HG03565 (cell line): ENCODE measurements around the gene RAB31.

ENCODE experiments used
- ATAC-seq: cut with Tn5 transposase; IDR thresholded peaks from one replicate; pipeline ENCODE4 v1.9.1; 2021; ENCODE audit warnings: mild to moderate bottlenecking, moderate library complexity; ENCODE audit not compliant: unreplicated experiment

The RAB31 gene

DNA sequence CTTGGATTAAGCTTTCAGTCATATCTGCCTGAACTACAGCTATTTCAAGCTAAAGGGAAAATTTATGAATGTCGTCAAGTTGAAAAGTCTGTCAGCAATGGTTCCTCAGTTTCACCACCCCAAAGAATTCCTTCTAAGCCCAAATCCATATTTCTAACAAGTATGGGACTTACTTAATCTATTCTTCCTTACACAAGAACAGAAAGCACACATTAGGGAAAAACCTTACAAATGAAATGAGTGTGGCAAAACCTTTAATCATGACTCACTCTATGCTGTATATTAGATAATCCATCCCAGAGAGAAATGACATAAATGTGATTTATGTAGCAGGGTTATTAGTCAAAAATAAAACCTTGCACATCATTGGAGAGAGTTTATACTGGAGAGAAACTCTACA lies 78.9 kb downstream of the RAB31 start:
- no peak for ATAC-seq

DNA sequence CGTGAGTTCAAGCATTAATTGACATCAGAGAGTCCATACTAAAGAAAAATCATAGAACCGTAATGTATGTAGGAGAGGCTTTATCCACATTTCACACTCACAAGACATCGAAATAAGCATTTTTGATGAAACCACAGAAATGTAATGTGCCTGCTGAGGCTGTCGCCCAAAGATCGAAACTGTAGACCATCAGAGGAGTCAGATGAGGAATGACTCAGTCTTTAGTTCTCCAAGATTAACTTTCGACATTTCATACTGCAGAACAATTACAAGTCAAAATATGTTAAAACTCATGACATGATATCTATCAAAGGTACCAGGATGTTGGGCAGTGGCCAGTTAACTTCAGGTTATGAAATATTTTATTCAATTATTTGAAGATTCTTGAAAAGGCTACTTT lies 79.6 kb downstream of the RAB31 start:
- ATAC-seq: no peak

DNA sequence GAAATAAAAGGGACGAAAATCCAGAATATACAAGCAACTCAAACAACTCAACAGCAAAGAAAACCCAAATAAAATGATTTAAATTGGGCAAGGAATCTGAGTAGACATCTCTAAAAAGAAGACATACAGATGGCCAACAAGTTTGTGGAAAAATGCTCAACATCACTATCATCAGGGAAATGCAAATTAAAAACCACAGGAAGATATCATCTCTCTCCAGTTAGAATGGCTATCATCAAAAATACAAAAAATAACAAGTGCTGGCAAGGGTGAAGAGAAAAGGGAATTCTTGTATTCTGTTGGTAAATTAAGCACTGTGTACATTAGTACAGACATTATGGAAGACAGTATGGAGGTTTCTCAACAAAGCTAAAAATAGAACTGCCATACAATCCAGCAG lies 80.0 kb downstream of the RAB31 start:
- ATAC-seq: no peak

DNA sequence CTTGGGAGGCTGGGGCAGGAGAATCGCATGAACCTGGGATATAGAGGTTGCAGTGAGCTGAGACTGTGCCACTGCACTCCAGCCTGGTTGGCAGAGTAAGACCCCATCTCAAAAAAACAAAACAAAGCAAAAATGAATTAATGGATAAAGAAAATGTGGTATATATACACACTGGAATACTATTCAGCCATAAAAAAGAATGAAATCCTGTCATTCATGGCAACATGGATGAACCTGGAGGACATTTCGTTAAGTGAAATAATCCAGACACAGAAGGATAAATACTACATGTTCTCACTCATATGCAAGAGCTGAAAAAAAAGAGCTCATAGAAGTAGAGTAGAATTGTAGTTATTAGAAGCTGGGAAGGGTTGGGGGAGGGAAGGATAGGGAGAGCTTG lies 80.8 kb downstream of the RAB31 start:
- no peak for ATAC-seq

DNA sequence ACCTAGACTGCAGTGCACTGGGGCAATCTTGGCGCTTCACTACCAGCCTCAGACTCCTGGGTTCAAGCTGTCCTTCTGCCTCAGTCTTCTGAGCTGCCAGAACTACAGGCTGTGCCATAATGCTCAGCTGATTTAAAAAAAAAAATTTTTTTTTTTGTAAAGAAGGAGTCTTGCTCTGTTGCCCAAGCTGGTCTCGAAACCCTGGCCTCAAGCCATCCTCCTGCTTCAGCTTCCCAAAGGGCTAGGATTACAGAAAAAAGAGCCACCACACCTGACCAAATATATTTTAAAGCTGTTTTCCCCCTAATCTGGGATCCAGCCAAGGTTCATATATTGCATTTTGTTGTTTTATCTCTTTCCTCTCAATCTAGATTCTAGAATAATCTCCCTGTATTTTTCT lies 82.2 kb downstream of the RAB31 start:
- no peak for ATAC-seq

DNA sequence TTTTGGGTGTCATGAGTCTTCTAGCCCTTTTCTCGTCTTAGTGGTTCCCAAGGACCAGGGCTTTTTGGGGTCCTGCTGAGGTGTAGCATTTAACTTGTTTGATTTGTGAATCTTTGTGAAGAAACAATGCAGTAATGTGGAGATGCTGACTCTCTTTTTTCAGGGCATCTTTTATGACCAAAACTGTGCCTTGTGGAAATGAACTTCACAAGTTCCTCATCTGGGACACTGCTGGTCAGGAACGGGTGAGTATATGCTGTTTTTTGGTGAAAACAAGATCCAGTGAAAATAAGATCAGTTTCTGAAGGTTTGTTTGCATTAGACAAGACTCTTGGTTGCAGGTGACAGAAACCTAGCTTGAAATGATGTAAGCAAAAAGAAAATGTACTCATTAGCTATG lies 83.9 kb downstream of the RAB31 start:
- no peak for ATAC-seq

DNA sequence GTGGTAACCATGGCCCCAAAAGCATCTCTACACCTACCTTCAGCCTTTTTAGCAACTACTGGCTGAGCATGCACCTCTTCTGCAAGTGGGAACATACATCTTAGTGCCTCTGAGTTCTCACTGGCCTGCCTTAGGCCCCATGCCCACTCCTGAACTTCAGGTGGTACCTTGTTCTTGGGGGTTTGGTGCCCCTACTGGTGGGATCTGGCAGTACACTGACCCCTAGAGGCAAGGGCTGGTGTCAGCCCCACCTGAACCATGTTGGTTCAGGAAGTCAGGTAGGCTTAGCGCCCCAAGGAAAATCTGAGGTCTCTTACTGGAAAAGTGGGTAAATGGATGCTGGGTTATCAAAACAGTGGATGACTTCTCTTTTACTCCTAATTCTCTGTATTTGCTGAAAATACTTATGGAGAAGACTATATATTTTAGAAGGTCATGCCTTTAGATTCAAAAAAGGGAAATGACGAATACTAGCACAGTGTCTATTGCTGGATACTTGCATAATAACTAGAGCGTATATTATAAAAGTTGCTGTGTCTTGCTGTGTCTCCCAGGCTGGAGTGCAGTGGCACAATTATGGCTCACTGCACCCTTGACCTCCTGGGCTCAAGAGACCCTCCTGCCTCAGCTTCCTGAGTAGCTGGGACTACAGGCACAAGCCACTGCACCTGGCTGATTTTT lies 84.6 kb downstream of the RAB31 start:
- no peak for ATAC-seq

DNA sequence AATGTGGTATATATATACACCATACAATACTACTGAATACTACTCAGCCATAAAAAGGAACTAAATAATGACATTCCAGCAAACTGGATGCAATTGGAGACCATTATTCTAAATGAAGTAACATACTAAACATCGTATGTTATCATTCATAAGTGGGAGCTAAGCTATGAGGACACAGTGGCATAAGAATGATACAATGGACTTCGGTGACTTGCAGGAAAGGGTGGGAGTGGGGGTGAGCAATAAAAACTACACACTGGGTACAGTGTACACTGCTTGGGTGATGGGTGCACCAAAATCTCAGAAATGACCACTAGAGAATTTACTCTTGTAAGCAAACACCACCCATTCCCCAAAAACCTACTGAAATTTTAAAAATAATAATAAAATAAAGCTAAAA lies 87.9 kb downstream of the RAB31 start:
- ATAC-seq: no peak

DNA sequence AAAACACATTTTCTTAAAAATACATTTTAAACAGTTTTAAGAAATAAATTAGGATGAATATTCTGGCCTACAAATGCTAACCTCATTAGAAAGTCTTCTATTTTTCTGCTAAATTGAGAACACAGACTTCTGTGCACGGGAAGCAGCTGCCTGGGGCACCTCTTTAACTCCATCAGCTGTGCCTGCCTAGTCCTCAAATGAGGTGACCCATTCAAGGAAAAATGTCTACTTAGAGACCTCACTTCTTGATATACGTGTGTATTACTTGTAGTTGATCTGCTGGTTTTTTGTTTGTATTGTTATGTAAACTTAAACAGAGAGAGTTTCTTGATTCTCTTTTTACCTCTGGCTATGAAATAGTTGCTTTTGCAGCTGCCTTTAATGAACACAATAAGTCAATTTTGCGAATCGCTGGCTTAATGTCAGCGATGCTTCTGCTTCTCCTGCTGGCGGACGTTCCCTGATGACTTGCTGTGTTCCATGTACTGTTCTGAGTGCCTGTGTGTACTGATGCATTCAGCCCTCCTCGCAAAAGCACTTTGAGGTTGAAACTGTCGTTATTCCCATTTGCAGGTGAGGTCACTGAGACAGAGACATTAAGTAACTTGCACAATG lies 88.9 kb downstream of the RAB31 start:
- no peak for ATAC-seq

DNA sequence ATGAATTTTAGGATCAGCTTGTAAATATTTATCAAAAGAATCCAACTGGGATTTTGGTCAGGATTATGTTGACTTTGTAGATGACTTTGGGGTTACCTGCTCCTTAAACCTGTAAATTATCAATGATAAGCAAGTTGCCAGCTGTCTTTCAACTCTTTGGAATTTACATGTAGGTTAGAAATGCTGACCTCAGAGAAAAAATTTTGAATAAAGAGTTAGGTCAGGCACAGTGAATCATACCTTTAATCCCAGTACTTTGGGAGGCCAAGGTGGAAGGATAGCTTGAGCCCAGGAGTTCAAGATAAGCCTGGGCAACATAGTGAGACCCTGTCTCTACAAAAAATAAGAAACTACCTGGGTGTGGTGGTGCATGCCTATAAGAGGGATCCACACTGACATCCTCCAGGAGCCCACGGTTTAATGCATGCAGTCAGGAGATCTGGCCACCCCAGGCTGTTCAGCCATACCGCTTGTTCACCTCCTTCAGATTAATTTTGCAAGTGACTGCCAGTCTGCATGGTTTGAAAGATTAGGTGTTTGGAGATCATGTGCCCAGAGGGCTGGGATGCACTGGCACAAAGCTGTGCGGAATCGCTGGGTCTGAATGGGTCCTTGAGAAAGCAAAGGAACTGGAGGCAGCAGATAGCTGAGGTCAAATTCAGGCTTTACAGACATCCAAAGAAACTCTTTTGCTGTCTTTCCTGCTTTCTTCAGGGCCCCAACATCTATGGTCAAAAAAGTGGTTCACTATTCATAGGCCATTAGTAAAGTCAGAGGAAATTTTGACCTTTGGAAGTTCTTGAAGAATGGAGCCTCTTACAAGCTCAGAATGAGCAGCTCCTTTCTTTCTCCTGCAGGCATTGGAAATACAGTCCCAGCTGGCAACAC lies 94.3 kb downstream of the RAB31 start:
- no peak for ATAC-seq

DNA sequence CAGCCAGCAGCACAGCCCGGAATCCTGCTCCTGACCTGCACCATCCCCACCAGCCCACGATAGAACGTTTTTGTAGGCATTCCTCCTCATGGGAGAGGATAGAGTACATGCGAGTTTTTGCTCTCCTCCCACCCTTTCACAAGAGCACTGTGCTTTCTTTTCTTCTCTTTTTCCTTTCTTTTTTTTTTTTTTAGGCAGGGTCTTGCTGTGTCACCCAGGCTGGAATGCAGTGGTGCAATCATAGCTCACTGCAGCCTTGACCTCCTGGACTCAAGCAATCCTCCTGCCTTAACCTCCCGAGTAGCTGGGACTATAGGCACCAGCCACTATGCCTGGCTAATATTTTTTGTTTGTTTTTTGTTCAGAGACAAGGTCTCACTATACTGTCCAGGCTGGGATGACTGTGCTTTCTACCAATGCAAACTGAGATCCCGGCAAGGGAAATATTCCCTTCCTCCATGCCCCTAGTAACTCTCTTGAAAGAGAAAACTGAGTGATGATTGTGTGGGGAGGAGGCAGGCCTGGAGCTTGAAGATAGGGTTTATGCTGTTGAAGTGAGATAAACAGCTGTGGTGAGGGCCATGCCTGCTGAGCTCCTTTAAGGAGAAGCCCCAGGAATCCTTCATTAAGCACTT lies 95.1 kb downstream of the RAB31 start:
- no peak for ATAC-seq

DNA sequence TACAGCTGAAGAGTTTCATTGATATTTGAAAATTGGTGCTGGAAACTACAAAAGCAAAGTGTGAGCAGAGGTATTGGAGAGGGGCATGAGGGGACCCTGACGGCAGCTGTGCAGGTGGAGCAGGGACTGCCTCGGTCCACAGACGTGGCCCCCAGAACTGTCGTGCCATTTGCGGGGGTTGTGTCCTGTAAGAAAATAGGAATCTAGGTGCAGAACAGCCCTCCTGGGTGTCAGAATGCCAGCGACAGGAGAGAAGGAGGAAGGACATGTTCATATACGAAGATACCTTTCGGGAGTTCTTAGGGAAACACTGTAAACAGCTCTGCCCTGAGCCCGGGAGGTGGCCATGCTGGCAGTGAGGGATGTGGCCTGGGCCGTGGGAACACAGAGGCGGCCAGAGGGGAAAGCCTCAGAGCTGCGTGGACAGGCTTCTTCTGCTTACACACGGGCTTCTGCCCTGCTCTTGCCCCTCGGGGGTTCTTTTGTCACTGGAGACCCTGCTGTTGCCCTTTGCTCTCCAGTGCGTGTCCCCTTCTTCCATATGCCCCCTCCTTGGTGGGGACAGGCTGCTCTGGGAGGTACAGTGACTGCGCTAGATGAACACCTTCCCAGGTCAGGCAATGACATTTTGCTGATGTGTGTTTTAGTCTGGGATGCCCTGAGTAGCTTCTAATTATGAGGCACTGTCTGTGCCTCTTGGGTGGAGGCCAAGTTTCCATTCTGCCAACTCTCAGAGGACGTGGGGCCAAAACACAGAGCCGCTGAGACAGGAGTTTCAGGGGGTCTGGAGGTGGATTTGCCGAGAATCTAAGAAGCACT lies 95.8 kb downstream of the RAB31 start:
- no peak for ATAC-seq

DNA sequence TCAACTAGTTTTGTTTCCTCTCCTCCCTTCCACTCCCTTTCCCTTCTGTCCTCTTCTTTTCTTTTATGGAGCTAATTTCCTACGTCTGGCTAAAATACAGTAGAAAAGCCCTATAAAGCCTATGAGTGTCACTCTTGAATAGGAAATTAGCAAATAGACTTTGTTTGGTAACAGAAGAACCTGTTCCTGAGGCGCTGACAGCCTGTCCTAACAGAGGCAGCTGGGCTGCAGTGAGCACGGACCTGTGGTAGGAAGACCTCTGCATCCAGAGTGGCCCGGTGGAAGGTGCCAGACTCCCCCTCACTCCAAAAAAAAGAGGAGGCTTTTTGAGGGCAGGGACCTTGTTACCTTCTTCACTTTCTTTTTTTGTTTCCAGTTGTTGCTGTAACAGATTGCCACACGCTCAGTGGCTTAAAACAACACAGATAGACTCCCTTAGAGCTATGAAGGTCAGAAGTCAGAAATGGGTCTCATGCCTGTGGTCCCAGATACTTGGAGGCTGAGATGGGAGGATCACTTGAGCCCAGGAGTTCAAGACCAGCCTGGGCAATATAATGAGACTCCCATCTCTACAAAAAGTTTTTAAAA lies 96.5 kb downstream of the RAB31 start:
- no peak for ATAC-seq

DNA sequence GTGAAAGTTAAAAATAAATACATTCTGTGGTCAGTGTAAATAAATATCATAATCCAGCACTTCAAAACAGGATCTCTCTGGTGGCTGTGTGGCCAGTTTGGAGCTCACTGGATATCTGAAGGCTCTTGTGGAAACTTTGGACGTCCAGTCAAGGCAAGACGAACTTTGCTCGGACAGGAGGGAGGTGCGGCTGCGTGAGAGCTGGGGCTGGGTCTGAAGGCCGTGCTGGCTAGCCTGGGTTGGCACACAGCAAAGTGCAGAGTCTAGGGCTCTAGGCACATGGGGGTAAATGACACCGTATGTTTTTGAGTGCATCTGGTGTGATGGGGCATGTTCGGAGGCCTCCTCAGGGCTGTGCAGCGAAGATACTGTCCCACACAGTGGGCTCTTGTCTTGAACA lies 98.8 kb downstream of the RAB31 start:
- ATAC-seq: no peak

DNA sequence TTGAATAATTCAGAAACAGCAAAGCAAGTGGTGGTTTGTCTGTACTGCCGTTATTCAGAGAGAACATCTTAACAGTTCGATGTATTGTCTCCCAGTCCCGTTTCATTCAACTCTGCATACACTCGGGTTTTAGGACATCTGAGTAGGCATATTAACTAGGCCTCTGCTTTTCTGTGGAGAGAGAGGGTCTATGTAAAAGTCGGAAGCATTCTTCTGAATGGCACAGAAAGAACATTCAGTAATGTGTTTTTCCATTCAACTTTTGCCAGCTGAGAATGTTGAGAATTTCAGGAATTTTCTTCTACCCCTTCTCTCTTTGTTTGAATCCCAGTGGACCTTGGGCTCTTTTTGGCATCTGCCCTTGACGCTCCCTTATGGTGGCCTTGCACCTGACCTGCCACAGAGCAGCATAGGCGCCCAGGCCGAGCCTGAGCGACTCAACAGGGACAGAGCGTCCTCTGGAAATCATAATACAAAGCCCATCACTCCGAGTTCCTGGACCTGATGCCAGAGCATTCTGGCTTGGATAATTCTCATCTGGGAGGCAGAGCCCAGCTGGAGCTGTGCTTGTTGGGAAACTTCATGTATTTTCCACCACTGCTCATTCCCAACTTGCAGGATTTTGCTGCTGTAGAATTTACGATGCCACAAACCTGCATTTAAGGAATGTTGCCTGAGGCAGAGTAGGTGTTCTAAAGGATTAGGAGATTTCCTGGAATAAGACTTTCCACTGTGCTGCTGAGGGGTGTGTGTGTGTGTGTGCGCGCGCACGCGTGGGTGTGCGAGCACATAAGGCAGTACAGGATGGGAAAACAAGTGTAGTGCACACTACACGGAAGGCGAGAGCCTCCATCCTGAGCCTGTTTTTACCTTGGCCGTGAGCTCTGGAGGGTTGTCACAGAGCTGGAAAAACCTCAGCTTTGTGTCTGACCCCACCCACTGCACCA lies 100.5 kb downstream of the RAB31 start:
- ATAC-seq: no peak

DNA sequence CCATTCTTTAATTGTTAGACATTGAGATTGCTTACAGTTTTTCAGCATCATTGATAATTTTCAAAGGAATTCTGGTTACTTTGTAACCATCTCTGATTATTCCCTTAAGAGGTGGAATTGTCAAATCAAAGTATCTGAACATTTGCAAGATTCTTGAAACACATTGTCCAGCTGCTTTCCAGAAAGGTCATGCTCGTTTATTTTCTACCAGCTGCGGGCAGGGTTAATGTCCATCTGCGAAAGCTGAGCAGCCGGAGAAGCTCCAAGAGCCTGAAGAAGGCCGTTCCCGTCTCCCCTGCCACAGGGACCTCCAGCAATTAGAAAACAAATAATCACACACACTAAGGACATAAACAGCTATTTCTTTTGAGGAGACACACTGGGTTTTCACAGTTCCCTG lies 101.6 kb downstream of the RAB31 start:
- ATAC-seq: no peak

DNA sequence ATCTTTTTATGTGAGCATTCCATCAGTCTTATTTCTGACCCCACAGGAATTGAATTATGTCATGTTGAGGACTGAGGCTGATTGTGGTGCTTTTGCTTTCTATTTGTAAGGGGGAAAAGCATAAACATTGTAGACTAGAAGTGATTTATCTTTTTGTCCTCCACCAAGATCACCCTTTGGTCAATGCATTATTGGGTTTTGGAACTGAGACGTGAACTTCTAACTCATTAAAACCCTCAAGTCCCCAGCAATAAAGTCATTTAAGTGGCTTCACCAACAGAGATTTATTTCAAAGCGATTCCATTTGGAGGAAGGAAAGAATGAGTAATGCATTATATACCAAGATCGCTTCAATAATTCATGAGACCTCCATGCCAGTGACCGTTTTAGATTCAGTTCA lies 102.2 kb downstream of the RAB31 start:
- ATAC-seq: no peak

DNA sequence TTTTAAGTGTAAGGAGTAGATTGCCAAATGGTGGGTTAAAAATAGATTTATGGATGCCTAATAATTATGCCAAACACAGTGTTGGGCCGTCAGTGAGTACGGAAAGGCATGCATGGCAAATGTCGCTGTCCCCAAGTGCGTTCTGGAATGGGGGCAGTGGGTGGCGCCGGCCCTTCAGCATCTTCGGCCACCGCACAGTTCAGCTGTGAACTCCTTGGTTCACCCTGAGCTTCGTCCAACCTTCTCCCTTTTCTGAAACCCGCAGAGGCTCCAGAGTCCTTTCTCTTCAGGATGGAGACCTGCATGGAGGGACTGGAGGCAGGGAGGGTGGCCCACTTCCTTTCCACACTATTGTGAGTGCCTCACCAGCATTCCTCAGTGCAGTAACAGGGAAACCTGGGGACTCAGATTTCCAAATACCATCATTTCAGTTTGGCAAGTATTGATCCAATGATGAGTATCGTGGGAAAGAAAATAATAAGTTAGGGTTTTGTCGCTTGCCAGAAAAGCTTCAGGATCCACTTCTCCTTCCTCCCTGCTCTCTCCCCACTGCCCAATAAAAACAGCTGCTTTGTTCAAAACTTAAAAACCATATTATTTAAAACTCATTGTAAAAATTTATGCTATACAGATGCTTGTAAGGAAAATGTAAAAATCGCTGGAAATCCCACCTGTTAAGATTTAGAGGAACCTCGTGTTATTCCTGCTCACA lies 103.0 kb downstream of the RAB31 start:
- ATAC-seq: no peak

DNA sequence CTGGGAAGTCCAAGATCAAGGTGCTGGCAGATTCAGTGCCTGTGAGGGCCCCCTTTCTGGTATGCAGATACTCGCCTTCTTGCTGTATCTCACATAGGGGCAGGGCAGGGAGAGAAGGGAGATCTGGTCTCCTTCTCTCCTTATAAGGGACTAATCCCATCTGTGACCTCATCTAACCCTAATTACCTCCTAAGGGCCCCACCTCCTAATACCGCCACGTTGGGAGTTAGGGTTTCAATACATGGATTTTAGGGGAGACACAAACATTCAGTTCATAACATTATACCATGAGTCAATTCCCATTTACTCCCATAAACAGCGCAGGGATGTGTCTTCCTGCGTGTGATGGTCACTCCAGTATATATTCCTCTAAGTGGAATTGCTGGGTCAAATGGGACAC lies 103.9 kb downstream of the RAB31 start:
- no peak for ATAC-seq
